Ramos (cell line): ENCODE data around the gene MEG3.

Source experiments
- in situ Hi-C: fragments of 300-500 bp; cut with MboI; formaldehyde crosslinking; loops from one replicate; pipeline ENCODE4 v1.14.3; 2022; ENCODE audit warnings: low sequenced_read_pairs; ENCODE audit not compliant: unreplicated experiment

MEG3 gene

DNA sequence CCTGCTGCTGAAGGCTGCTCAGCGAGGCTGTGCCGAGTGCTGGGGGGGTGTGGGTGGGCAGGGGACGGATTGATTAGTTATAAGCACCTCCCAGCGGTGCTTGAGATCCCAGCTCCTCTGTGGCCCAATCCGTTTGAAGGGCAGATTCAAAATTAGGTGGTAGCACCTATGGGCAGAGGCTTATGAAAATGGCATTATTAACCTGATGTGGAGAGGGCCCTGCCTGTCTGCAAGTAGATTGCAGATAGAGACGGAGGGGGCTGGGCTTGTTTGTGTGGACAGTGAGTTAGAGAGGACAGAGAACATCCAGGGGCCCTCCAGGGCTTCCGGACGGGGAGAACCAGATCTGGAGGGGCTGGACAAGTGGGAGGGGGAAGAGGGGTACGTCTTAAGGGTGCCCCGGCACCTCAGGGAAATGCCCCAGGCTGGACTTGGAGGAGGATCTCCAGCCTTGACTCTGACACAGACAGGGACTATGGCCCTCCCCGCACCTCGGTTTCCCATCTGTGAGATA lies 77.8 kb downstream of the MEG3 start, which contains the start of gene RTL1:
Gene RTL1, minus strand, starts transcription at position 51 of the 514 bp plus-strand sequence. CDS start 18,934 bp downstream, outside the sequence.
- in situ Hi-C loops = no loop called here

DNA sequence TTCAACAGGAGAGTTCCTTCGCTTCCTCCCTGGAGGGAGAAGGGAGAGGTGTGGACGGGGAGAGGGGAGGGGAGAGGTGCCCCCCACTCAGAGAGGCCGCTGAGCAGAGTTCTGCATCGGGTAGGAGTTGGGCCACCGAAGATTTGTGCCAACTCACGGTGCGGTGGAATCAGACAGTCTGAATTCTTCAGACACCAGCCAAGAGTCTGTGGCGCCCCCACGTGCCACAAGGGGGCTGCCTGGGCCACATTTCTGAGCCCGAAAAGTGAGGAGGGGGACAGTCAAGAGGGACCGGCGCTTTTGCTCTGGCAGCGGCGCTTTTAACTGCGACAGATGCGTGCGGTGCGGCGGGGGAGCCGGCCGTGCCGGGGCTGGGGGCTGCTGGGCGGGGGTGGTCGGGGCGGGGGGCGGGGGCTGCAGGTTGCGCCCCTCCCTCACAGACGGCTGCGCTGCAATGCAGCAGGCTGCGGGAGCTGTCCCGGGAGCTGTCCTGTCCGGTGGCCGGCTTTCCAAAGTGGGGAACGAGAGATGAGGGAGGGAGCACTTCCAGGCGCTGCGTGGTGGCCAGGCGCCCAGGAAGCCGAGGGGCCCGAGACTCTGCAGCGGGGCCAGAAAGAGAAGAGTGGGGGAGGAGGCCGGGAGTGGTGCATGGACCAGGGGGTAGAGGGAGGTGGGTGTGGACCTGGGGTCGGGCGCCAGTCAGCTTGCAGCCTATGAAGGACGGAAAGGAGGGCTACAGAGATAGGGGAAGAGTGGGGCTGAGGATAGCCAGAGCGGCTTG lies 78.6 kb downstream of the MEG3 start:
- in situ Hi-C loops = no loop called here

DNA sequence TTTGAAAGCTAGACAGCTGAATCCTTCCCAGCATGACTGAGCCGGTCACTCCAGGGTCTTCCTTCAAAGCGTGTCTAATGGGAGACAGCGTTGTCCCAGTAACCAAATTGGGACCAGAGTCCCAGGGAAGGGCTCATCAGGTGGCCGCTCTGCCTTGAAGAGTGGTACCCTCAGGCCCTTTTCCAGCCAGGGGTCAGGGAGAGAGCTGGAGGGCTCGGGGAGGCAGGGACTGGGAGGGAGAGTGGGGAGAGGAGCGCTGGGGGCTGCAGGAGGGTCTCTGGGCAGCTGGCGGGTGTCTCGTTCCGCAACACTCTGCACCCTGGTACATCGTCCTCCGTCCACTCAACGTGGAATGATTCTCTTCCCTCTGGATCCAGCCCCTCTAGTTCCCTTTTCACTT lies 79.2 kb downstream of the MEG3 start:
- in situ Hi-C loops = no loop called here

DNA sequence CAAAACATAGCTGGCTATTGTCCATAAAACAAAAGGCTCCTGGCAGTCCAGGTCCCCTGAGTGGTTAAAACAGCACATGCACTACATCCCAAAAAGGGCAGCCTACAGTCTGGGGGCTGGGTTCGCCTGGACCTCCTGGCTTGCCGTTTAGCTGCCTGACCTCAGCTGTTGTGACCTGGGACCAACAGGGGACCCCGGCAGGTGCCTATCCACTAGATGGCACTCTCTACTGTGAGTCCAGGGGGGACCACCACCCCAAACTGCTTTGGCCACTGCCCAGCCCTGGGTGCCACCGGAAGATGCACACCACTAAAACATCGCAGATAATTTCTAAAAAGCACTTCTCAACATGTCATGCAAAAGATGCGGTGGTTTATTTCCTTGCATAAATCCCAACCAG lies 80.5 kb downstream of the MEG3 start:
- in situ Hi-C loops = no loop called here

- in situ Hi-C loops = no loop called here
Measured at GRCh38 chr14:100907240-100907639, 81.3 kb downstream of the MEG3 start.

DNA sequence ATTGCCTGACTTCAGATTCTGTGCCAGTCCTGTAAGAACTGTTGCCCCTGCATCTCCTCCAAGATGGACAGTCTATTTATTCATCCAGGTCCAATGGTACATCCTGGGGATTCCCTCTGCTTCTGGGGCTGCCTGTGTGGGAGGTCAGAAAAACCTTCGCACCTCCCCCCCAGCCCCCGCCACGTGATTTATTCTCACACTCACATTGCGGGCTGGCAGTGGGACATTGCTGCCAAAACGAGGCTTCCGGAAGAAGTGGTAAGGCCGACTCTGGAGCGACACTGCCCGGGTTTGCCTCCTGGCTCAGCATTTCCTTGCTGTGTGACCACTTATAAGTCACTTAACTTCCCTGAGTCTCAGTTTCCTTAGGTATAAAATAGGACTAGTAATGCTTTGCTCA lies 83.5 kb downstream of the MEG3 start:
- in situ Hi-C loops = no loop called here
